Inferior parietal cortex (tissue), 1 donor: ENCODE results near the gene FOXO1.

Experiments used
- DNase-seq: peaks from one replicate; pipeline ENCODE4 v3.0.0-alpha.2; 2016; ENCODE audit errors: extremely low spot score

Gene FOXO1

DNA sequence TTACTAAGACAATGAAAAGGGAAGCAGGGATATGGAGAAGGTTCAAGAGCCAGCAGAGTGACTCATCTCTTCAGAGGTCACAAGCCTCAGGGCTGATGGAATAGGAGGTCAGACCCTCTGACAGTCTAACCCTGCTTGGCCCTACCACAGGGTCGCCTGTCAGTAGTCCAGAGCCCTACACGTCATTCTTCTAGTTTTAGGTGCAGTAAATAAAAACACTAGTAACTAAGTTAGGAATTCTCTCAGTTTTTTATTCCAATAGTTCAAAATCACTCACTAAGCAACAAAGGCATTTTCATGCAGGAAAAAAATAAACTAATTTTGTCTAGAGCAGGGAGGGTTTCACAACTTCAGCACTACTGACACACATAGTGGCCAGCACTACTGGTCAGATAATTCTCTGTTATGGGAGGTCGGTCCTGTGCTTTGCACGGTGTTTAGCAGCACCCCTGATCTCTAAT is 27.2 kb downstream of the FOXO1 start:
- DNase-seq: no peak

DNA sequence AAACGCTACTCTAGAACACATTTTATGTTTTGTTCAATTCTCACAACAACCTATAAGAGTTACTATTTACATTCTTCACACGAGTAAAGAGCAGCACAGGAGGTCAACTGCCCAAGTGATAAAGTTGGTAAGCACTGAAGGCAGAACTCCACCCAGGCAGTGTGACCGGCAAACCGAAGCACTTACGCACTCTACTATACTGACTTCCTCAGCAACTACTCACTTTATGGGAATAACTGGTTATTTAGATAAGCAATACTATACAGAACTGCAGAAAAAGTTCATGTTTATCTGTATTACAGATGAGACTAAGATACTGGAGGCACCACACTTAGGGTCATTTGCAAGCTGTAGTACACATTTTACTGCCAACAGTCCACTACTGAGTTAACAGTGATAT is 28.8 kb downstream of the FOXO1 start:
- DNase-seq: no peak

DNA sequence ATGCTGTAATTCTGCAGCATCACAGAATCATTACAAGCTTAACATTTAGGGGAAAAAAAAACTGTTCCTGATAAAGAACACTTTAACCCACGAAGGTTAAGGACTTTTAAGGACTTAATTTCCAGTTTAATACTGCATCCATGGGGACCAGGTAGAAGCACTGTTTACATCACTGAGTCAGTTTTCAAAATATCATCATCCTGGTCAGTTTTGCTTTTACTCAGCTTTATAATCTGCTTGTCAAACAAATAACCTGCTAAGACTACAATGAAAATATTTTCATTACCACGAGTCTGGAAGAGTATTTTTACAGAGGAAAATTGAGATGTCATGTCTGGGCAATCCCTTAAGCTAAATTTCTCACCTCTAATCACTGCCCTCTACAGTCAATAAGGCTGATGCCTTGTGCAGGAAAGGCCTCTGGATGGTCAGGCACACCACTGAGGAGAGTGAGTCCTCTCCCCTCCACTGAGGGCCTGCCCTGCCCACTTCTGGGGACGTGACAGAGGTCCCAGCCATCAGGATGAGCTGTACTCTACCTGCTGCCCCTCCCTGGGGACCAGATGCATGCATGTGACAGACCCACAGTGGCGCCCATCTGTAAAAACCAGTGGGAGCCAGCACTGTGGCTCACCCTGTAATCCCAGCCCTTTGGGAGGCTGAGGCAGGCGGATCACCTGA is 31.0 kb downstream of the FOXO1 start:
- DNase-seq: no peak

DNA sequence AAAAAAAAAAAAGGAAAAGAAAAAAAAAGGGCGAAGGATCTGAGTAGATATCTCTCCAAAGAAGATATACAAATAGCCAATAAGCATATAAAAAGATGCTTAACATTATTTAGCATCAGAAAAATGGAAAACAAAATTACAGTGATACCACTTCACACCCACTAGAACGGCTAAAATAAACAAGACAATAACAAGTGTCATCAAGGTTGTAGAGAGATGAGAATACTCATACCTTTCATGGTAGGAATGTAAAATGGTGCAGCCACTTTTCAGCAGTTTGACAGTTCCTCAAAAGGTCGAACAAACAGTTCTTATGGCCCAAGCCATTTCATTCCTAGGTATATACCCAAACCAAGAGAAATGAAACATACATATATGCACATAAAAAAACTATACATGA is 33.5 kb downstream of the FOXO1 start:
- no peak for DNase-seq

DNA sequence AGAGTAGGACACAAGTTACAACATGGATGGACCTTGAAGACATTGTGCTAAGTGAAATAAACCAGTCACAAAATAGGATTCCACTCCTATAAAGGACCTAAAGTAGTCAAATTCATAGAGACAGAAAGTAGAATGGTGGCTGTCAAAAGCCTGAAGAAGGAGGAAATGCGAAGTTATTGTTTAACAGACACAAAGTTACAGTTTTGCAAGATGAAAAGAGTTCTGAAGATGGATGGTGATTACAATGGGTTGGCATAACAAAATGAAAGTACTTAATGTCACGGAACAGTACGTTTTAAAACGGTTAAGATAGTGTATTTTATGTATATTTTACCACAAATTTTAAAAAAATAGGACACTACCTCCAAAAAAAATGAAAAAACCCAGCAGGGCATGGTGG is 34.8 kb downstream of the FOXO1 start:
- no peak for DNase-seq

DNA sequence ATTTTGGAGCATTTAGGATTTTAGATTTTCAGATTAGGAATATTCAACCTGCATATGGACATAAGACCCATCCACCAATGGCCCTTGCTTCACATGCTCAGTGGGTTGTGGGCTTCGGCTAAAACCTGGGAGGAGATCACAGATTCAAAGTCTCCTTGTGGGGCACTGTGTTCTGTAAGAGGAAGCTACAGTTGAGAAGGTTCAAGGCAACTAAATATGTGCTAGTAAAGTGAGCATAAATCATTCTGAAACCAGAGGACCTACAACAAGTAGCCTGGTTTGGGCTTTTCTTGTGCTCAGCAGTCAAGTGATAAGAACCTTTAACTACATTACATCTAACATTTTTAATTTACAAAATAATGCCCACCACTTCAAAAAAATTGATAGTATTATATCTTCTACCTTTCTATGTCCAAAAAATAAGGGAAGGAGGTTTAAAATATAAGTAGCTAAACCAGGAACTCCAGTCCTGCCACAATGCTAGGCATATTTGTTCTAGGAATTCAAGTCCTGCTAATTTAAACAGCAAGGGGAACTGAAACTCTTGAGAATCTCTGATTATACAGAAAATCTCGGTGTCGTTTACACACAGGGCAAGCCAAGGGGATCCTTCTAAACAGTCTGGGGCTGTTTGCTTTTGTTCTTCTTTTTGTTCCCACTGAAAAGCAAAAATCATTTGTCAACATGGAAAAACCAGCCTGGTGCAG is 36.6 kb downstream of the FOXO1 start:
- DNase-seq: peak; percentile 21

DNA sequence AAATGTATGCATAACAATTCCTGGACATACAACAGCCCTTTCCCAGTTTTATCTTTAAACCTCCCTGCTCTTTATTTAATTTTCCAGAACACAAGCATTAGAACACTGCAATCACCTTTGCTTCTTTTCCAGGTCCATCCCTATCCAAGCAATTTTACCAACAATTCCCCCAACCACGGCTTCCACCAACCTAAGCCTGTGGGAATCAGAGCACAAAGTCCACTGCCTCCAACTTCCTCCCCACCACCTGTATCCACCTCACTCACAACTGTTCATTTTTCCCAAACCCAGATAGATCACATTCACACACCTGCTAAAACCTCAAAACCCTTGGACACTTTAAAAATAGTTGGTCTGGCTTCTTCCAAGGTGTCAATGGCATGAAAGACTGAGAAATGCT is 39.5 kb downstream of the FOXO1 start:
- DNase-seq: no peak

DNA sequence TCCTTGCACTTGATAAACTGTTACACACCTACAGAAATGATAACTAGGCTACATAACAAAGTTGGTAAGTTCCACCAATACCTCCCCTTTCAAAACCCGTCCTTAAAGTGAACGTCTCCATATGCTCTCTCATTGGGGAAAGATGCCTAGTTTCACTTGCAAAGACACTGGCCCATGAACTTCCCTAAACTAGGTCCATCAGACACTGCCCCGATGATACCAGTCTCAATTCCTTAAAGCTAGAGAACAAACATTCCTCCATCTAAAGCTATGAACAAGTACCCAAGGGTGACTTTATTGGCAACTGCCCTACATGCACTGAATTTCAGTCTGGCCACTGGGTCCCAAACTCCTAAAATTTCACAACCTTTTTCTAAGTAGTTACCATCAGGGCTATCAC is 39.9 kb downstream of the FOXO1 start:
- no peak for DNase-seq

DNA sequence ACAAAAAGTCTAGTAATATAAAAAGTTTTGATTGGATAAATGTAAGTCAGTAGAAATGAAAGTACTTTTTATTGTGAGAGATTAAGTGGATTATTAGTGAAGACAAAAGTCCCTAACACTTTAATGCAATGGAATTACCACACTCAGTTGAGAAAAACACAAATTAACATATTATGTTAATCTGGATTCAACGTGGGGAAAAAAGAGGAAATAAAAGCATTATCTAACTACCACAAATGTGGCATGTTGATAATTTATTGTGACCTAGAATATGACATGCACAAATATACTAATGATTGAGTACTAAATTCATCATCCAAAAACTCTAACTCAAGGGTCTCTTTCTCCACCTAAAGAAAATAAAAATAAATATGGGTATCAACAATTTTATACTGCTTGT is 41.5 kb downstream of the FOXO1 start:
- DNase-seq: no peak

DNA sequence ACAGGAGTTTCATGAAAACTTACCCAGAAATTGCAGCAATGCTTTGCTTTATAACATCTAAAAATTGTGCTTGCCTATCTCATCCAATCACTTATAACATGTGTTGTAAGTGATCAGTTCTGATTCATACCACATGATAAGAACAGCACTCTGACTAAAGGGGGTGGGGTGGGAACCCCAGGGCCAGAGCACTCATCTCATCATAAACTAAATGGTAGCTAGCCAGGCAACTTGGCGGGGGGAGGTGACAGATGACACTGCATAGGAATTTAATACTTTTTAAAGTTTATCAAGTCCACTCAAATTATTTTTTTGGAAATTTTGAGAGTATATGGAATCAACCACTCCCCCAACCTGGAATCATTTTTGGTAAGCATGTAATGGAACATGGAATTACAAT is 42.1 kb downstream of the FOXO1 start:
- DNase-seq: no peak

DNA sequence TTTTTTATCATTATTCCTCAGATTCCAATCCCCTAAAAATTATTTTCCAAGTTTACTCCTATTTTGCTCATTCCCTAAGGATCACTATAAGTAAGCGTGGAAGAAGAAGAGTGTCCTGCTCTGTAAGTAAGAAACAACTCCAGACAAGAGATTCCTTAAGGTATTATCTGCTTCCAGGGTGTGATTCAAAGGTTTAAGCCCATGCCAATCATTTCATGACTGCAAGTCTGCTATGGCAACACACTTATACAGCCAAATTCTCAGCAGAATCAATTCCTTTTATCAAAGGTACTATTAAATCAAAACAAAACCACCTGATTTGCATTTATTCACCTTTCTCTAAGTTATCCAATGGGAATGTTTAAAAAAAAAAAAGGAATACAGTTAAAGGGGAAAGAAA is 43.7 kb downstream of the FOXO1 start:
- no peak for DNase-seq

DNA sequence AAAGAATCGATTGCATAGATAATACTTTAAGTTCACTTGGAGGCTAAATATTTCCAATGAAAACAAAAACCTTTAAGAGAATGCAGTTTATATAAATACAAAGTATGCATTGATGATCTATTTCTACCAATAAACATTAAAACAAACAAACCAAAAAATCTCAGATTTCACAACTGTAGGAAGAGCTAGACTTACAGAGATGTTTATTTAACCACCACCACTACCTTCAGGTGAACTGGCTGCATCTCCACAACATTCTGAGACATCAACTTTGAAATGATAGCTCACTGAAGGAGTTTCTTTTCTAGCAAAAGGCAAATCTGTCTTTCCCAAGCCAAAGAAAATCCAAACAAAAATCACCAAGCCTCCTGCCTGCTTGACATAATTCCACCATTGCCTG is 44.2 kb downstream of the FOXO1 start:
- DNase-seq: no peak

DNA sequence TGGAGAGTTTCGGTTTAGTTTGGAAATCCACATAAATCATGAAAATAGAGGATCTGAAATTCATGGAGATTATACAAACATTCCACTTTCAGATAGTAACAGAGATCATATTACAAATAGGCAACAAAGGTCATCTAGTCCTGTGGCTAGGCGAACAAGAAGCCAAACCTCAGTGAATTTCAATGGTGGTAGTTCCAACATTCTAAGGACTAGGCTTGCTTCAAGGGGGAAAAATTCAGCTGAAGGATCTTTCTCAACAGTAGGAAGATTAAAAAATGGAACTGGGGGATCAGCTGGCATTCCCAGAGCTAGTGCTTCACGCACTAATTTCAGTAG is 47.0 kb downstream of the FOXO1 start:
- DNase-seq: no peak

DNA sequence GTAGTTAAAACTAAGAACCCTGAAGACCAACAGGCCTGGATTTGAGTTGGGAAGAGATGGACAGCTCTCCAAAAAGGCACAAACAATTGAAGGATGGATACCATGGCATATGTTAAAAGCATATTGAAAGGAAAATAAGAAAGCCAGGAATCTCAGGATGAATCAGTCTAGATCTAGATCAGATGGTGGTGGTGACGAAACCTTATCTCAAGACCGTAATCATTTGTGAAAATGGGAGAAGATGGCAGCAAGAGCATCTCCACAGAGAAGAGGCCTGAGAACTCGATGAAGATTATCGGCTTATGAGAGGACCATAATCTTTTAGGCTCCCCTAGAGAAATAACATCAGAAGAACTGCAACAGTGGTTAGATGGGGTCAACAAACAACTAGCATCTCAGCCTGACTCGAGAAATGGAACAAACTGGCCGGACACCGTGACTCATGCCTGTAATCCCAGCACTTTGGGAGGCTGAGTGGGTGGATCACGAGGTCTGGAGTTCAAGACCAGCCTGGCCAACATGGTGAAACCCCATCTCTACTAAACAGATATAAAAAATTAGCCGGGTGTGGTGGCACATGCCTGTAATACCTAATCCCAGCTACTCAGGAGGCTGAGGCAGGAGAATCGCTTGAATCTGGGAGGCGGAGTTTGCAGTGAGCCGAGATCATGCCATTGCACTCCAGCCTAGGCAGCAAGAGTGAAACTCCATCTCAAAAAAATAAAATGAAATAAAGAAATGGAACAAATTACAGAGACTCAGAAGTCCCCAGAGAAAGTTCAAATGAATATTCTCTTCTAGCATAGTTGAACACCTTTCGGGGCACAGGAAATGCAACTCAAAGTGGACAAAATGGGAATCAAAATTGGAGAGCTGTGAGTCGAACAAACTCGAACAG is 47.6 kb downstream of the FOXO1 start:
- DNase-seq: no peak

DNA sequence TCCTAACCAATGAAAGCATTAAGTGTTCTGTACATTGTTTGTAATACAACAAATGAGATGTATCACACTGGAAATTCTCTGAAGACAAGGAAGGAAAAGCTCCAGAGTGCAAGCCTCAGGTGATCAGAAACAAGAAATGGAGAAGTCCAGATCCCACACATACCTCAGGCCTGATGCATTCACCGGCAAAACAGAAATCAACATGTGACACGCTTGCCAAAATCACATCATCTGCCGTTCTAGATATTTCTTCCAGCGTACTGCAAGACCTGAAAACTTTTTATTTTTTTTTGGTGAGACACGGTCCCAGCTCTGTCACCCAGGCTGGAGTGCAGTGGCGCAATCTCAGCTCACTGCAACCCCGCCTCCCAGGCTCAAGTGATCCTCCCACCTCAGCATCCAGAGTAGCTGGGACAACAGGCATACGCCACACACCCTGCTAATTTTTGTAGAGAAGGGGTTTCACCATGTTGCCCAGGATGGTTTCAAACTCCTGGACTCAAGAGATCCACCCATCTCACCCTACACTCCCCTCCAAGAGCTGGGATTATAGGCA is 48.6 kb downstream of the FOXO1 start:
- no peak for DNase-seq

DNA sequence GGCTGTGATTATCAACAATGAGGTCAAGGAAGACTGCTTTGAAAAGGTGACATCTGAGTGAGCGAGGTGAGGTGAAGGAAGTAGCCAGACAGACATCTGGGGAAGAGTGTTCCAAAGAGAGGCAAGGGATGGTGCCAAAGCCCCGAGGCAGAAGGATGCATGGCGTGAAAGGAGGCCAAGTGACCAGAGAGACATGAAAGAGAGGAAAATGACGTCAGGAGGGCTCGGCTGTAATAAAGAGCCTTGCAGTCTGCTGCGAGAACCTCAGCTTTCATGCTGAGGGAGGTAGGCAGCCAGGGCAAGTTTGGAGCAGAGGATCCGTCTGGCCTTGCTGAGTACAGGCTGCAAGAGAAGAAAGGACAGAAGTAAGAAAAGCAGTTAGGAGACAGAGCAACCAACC is 50.8 kb downstream of the FOXO1 start:
- no peak for DNase-seq

DNA sequence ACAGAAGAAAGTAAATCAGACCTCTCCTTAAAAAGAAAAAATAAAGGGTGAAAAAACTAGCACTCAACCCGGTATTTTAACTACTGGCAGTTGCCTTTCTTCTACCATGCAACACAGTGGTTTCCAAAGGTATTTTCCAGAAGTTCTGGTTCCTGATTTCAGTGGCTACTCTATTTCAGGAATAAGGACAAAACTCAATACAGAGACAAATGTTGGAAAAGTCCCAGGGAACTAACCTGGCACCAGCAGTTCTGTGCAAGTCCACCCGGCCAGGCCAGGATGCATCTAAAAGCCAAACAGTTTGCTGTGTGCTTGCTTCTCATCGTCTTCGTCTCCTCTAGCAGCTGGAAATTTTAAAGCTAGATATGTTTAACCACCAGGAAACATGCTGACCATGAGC is 52.5 kb downstream of the FOXO1 start:
- no peak for DNase-seq

DNA sequence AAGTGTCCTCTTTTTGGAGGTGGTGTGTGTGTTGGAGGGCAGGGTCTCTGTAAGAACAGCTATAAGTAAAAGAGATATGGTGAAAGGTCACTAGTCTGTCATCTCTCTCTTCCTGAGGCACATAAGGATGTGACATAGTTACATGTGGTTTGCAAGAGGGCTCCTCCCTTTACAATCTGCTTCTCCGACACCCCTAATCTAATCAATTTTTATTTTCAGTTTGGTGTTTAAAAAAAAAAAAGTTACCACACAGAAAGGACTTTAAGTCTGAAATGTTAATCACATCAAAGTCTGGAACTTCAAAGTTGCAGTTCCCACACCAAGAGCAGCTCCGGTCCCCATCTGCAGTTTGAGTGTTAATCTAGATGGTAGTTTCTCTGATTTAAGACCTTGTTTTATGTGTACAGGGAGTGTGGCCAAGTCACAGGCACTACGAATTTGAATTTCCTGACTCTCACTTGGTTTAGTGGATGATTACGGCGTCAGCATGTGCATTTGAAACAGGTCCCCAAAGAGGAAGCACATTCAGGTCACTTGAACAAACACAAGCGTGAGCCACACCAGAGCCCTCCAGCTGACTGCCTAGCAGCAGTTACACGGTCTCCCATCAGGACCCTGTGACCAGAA is 53.1 kb downstream of the FOXO1 start:
- no peak for DNase-seq

DNA sequence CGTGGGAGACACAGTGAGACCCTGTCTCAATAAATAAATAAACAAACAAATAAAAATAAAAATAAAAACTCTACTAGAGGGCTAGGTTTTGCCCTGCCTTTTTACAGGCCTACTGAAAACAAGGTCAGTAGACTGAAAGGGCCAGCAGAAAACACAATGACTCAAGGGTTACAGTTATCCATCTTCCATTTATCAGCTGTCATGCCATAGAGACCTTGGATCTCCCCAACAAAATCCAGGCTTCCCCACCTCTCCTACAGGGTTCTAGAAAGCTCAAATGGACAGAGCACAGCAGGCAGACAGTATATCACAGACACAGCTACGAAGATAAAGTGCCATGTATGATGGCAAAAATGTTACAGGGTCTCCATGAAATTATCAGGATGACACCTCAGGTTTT is 54.4 kb downstream of the FOXO1 start:
- DNase-seq: no peak

DNA sequence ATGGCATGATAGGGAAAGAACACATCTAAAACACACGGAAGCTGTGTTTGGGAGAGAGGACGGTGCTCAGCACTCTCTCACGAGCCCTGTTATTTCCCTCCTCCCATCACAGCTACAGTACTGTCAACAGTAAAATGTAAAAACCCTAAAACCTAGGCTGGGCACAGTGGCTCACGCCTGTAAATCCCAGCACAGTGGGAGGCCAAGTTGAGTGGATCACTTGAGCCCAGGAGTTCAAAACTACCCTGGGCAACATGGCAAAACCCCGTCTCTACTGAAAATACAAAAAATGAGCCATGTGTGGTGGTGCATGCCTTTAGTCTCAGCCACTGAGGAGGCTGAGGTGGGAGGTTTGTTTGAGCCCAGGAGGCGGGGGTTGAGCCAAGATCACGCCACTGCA is 54.8 kb downstream of the FOXO1 start:
- no peak for DNase-seq

DNA sequence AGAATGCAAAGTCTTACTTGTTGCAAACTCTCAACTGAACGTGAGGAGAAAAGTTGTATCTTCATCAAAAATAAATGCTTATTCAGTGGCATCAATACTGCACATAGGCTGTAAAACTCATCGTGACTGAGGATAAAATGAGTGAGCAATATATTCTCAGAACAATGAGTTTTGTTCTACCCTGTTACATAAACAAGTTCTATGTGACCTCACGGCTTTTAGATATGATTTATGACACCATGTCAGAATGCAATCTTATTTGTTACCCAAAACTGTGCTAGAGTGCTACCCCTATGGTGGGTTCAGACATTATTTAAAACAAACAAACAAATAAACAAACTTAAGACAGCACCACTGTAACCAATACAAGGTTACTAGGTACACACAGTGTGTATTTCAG is 55.4 kb downstream of the FOXO1 start:
- no peak for DNase-seq
